Measurements from ENCODE around the gene ST3GAL3.

The ST3GAL3 gene

DNA sequence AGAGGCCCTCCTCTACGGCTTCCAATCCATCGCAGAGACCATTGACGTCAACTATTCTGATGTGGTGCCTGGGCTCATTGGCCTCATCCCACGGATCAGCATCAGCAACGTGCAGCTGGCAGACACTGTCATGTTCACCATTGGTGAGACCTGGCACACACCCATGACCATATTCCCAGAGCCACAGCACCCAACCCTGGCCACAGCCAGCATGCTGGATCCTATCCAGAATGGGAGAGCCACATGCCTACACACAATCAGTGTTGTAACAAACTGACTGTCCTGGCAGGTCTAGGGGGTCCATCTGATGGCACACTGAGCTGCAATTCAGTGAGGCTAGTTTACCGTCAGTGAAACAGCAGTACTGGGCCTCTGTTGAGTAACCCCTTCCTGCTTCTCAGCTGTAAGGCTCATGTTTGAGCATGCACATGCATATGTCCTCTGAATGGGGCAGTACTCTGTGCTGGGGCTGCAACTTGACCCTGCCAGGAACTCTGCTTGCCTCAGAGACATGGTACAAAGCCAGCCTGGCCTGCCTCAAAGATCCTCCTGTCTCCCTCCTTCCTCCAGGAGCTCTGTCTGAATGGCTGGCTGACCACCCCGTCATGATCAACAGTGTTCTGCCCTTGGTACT lies 250.2 kb downstream of the ST3GAL3 start:
- Histone ChIP-seq H3K4ac (ENCODE audit: low read depth, low read length) (no peak overlapping the region), H3K9me3 (ENCODE audit: insufficient read depth, low read depth, low read length) (no peaks in the 10 kb centered on the region), H3K9ac (ENCODE audit: low read length) (no peak overlapping the region), H4K91ac (ENCODE audit: low read depth, low read length) (no peak overlapping the region), H3K4me1 (ENCODE audit: control insufficient read depth in 1 of 2, insufficient read depth in 2 of 2, low read length in 2 of 2) (no peaks in the 10 kb centered on the region), H2AK5ac (ENCODE audit: low read length) (no peak overlapping the region), H3K36me3 (ENCODE audit: control insufficient read depth in 1 of 2, insufficient read depth in 2 of 2, low read length in 2 of 2) (peaks cover 35 to 43% of the 10 kb centered on the region in 2 experiments), H4K12ac (ENCODE audit: low read depth, low read length) (no peak overlapping the region), H3K79me1 (ENCODE audit: low read length) (no peaks in the 10 kb centered on the region), H3K23ac (ENCODE audit: low read length) (no peak overlapping the region), H3K27me3 (ENCODE audit: insufficient read depth, low read length) (no peaks in the 10 kb centered on the region), H3K18ac (ENCODE audit: low read length) (no peak overlapping the region), H4K8ac (ENCODE audit: low read depth, low read length) (no peak overlapping the region), H2BK5ac (ENCODE audit: low read depth, low read length, poor library complexity) (no peak overlapping the region), H3K4me3 (ENCODE audit: low read depth, low read length) (no peak overlapping the region), H2BK12ac (ENCODE audit: low read length) (no peak overlapping the region), H3K14ac (ENCODE audit: low read length) (no peak overlapping the region), H3K4me2 (ENCODE audit: low read length) (no peak overlapping the region), H3K27ac (ENCODE audit: low read depth, low read length) (no peak overlapping the region), H3K79me2 (ENCODE audit: control insufficient read depth, insufficient read depth, low read length, poor library complexity) (no peaks in the 10 kb centered on the region), H2BK120ac (ENCODE audit: insufficient read depth, low read length, poor library complexity) (no peak overlapping the region), H2AFZ (ENCODE audit: insufficient read depth, low read length, poor library complexity) (no peak overlapping the region)
- DNase-seq, result no peak
- WGBS (ENCODE audit: extremely low coverage, insufficient coverage, insufficient read length), result no CpG with 5 or more reads among the region's 7 CpGs

- Histone ChIP-seq H3K14ac (ENCODE audit: low read length) (no peak overlapping the region), H3K4ac (ENCODE audit: low read depth, low read length) (no peak overlapping the region), H4K91ac (ENCODE audit: low read depth, low read length) (no peak overlapping the region), H2BK5ac (ENCODE audit: low read depth, low read length, poor library complexity) (no peak overlapping the region), H3K79me2 (ENCODE audit: control insufficient read depth, insufficient read depth, low read length, poor library complexity) (no peaks in the 10 kb centered on the region), H3K23ac (ENCODE audit: low read length) (no peak overlapping the region), H4K12ac (ENCODE audit: low read depth, low read length) (no peak overlapping the region), H3K9me3 (ENCODE audit: insufficient read depth, low read depth, low read length) (no peaks in the 10 kb centered on the region), H3K36me3 (ENCODE audit: control insufficient read depth in 1 of 2, insufficient read depth in 2 of 2, low read length in 2 of 2) (peaks cover 40 to 49% of the 10 kb centered on the region in 2 experiments), H3K4me1 (ENCODE audit: control insufficient read depth in 1 of 2, insufficient read depth in 2 of 2, low read length in 2 of 2) (no peaks in the 10 kb centered on the region), H3K9ac (ENCODE audit: low read length) (no peak overlapping the region), H2AK5ac (ENCODE audit: low read length) (no peak overlapping the region), H4K8ac (ENCODE audit: low read depth, low read length) (no peak overlapping the region), H3K4me2 (ENCODE audit: low read length) (no peak overlapping the region), H2BK12ac (ENCODE audit: low read length) (no peak overlapping the region), H3K4me3 (ENCODE audit: low read depth, low read length) (no peak overlapping the region), H2BK120ac (ENCODE audit: insufficient read depth, low read length, poor library complexity) (no peak overlapping the region), H3K27me3 (ENCODE audit: insufficient read depth, low read length) (no peaks in the 10 kb centered on the region), H2AFZ (ENCODE audit: insufficient read depth, low read length, poor library complexity) (no peak overlapping the region), H3K18ac (ENCODE audit: low read length) (no peak overlapping the region), H3K79me1 (ENCODE audit: low read length) (no peaks in the 10 kb centered on the region), H3K27ac (ENCODE audit: low read depth, low read length) (no peak overlapping the region)
- DNase-seq, result no peak
- WGBS (ENCODE audit: extremely low coverage, insufficient coverage, insufficient read length), result no CpG with 5 or more reads among the region's 9 CpGs
These were observed 251.3 kb downstream of the ST3GAL3 start for GRCh38 chr1:43958351-43959255.

- H3K23ac ChIP-seq (ENCODE audit: low read length), result no peak overlapping the region
These were observed 253.5 kb downstream of the ST3GAL3 start for GRCh38 chr1:43960798-43961197.

GRCh38 chr1:43961692-43962091 lies 254.4 kb downstream of the ST3GAL3 start:
- H3K9ac ChIP-seq (ENCODE audit: low read length), result no peak overlapping the region
- WGBS (ENCODE audit: extremely low coverage, insufficient coverage, insufficient read length), result no CpG with 5 or more reads among the region's 3 CpGs
- H2BK5ac ChIP-seq (ENCODE audit: low read depth, low read length, poor library complexity), result no peak overlapping the region
- no peak overlapping the region for H3K27ac ChIP-seq (ENCODE audit: low read depth, low read length)
- H3K4me1 ChIP-seq (ENCODE audit: control insufficient read depth in 1 of 2, insufficient read depth in 2 of 2, low read length in 2 of 2), result no peaks in the 10 kb centered on the region
- no peak overlapping the region for H2AFZ ChIP-seq (ENCODE audit: insufficient read depth, low read length, poor library complexity)
- no peak overlapping the region for H4K91ac ChIP-seq (ENCODE audit: low read depth, low read length)
- no peak overlapping the region for H4K8ac ChIP-seq (ENCODE audit: low read depth, low read length)
- no peak overlapping the region for H2BK12ac ChIP-seq (ENCODE audit: low read length)
- H4K12ac ChIP-seq (ENCODE audit: low read depth, low read length), result no peak overlapping the region
- no peak overlapping the region for H3K4me2 ChIP-seq (ENCODE audit: low read length)
- no peak for DNase-seq
- H2BK120ac ChIP-seq (ENCODE audit: insufficient read depth, low read length, poor library complexity), result no peak overlapping the region
- H3K79me2 ChIP-seq (ENCODE audit: control insufficient read depth, insufficient read depth, low read length, poor library complexity), result no peaks in the 10 kb centered on the region
- H3K4ac ChIP-seq (ENCODE audit: low read depth, low read length), result no peak overlapping the region
- H3K9me3 ChIP-seq (ENCODE audit: insufficient read depth, low read depth, low read length), result no peaks in the 10 kb centered on the region
- H3K18ac ChIP-seq (ENCODE audit: low read length), result no peak overlapping the region
- H3K27me3 ChIP-seq (ENCODE audit: insufficient read depth, low read length), result no peaks in the 10 kb centered on the region
- no peak overlapping the region for H3K23ac ChIP-seq (ENCODE audit: low read length)
- H3K36me3 ChIP-seq (ENCODE audit: control insufficient read depth in 1 of 2, insufficient read depth in 2 of 2, low read length in 2 of 2), result peaks cover 41 to 55% of the 10 kb centered on the region in 2 experiments
- H3K14ac ChIP-seq (ENCODE audit: low read length), result no peak overlapping the region
- no peaks in the 10 kb centered on the region for H3K79me1 ChIP-seq (ENCODE audit: low read length)
- H2AK5ac ChIP-seq (ENCODE audit: low read length), result no peak overlapping the region
- H3K4me3 ChIP-seq (ENCODE audit: low read depth, low read length), result no peak overlapping the region

More at GRCh38 chr1:43960798-43961197, 253.5 kb downstream of the ST3GAL3 start:
- no peak overlapping the region for H3K14ac ChIP-seq (ENCODE audit: low read length)
- H3K79me2 ChIP-seq (ENCODE audit: control insufficient read depth, insufficient read depth, low read length, poor library complexity), result no peaks in the 10 kb centered on the region
- H2AFZ ChIP-seq (ENCODE audit: insufficient read depth, low read length, poor library complexity), result no peak overlapping the region
- H3K9me3 ChIP-seq (ENCODE audit: insufficient read depth, low read depth, low read length), result no peaks in the 10 kb centered on the region
- H3K4me3 ChIP-seq (ENCODE audit: low read depth, low read length), result no peak overlapping the region
- H3K4me1 ChIP-seq (ENCODE audit: control insufficient read depth in 1 of 2, insufficient read depth in 2 of 2, low read length in 2 of 2), result no peaks in the 10 kb centered on the region
- H3K79me1 ChIP-seq (ENCODE audit: low read length), result no peaks in the 10 kb centered on the region
- H2BK120ac ChIP-seq (ENCODE audit: insufficient read depth, low read length, poor library complexity), result no peak overlapping the region
- no peaks in the 10 kb centered on the region for H3K27me3 ChIP-seq (ENCODE audit: insufficient read depth, low read length)
- no peak for DNase-seq
- no peak overlapping the region for H2BK5ac ChIP-seq (ENCODE audit: low read depth, low read length, poor library complexity)
- no peak overlapping the region for H3K4me2 ChIP-seq (ENCODE audit: low read length)
- no CpG with 5 or more reads among the region's 8 CpGs for WGBS (ENCODE audit: extremely low coverage, insufficient coverage, insufficient read length)
- peaks cover 43 to 51% of the 10 kb centered on the region in 2 experiments for H3K36me3 ChIP-seq (ENCODE audit: control insufficient read depth in 1 of 2, insufficient read depth in 2 of 2, low read length in 2 of 2)
- H4K12ac ChIP-seq (ENCODE audit: low read depth, low read length), result no peak overlapping the region
- no peak overlapping the region for H3K4ac ChIP-seq (ENCODE audit: low read depth, low read length)
- no peak overlapping the region for H3K27ac ChIP-seq (ENCODE audit: low read depth, low read length)
- H2AK5ac ChIP-seq (ENCODE audit: low read length), result no peak overlapping the region
- no peak overlapping the region for H2BK12ac ChIP-seq (ENCODE audit: low read length)
- H4K91ac ChIP-seq (ENCODE audit: low read depth, low read length), result no peak overlapping the region
- no peak overlapping the region for H4K8ac ChIP-seq (ENCODE audit: low read depth, low read length)
- H3K9ac ChIP-seq (ENCODE audit: low read length), result no peak overlapping the region
- no peak overlapping the region for H3K18ac ChIP-seq (ENCODE audit: low read length)

All from trophoblast cell (in vitro differentiated cells and primary cell).